ENCODE results near the gene SGF29.
"Not testable (repeated sequence)": the region's sequence is repeated elsewhere in the genome, so short reads cannot be mapped to it uniquely, and the experiment has no call there.

The SGF29 gene

DNA sequence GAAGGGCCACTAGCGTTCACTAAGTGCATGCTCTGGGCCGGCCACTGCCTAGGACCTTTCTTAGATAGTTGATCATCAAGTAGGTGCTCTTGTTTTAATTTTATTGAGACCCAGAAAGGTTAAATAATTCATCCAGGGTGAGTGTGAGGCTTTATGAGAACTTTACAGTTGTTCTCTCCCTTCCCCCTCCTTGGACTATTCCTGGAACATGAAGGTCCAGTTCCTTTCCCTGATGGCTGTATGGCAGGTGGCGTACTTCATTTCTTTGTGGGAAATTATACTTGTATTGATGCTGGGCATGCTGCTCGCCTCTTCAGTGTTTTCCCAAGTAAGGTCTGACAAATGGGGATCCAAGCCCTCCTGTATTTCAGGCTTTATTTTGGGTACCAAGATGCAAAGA is 8.5 kb downstream of the SGF29 start:
- H3K36me3 ChIP-seq (ENCODE audit: insufficient read depth, low read length) = peaks cover 22% of the 10 kb centered on the region
- no peak overlapping the region for H3K9ac ChIP-seq (ENCODE audit: low read length)
- no peaks in the 10 kb centered on the region for H3K9me2 ChIP-seq (ENCODE audit: low read depth, low read length)
- H3K4me1 ChIP-seq (ENCODE audit: insufficient read depth, low read length, severe bottlenecking) = no peaks in the 10 kb centered on the region
- no peak overlapping the region for H2AFZ ChIP-seq (ENCODE audit: low read length)
- H3K27ac ChIP-seq (ENCODE audit: low read depth, low read length, poor library complexity, severe bottlenecking) = no peak overlapping the region
- H3K4me3 ChIP-seq (ENCODE audit: low read depth, low read length, poor library complexity, severe bottlenecking) = no peak overlapping the region
- no peak overlapping the region for H3K4me2 ChIP-seq (ENCODE audit: low read length)
- H4K20me1 ChIP-seq (ENCODE audit: insufficient read depth, low read length) = no peaks in the 10 kb centered on the region
- H3K27me3 ChIP-seq (ENCODE audit: insufficient read depth, low read length) = no peaks in the 10 kb centered on the region
- no peaks in the 10 kb centered on the region for H3K79me2 ChIP-seq (ENCODE audit: insufficient read depth, low read length)
- H3F3A ChIP-seq (ENCODE audit: insufficient read depth, low read length) = no peaks in the 10 kb centered on the region
- peaks cover 2% of the 10 kb centered on the region; the same call in 1 of the 2 replicates for H3K9me3 ChIP-seq (ENCODE audit: low read length)
- TF ChIP-seq EZH2 (IDR thresholded peaks at IDR 0.05; ENCODE audit: borderline replicate concordance, low read length) = no peak
- TF ChIP-seq, protein P1, sequence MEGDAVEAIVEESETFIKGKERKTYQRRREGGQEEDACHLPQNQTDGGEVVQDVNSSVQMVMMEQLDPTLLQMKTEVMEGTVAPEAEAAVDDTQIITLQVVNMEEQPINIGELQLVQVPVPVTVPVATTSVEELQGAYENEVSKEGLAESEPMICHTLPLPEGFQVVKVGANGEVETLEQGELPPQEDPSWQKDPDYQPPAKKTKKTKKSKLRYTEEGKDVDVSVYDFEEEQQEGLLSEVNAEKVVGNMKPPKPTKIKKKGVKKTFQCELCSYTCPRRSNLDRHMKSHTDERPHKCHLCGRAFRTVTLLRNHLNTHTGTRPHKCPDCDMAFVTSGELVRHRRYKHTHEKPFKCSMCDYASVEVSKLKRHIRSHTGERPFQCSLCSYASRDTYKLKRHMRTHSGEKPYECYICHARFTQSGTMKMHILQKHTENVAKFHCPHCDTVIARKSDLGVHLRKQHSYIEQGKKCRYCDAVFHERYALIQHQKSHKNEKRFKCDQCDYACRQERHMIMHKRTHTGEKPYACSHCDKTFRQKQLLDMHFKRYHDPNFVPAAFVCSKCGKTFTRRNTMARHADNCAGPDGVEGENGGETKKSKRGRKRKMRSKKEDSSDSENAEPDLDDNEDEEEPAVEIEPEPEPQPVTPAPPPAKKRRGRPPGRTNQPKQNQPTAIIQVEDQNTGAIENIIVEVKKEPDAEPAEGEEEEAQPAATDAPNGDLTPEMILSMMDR (IDR thresholded peaks at IDR 0.05; ENCODE audit: low read length) = no peak

DNA sequence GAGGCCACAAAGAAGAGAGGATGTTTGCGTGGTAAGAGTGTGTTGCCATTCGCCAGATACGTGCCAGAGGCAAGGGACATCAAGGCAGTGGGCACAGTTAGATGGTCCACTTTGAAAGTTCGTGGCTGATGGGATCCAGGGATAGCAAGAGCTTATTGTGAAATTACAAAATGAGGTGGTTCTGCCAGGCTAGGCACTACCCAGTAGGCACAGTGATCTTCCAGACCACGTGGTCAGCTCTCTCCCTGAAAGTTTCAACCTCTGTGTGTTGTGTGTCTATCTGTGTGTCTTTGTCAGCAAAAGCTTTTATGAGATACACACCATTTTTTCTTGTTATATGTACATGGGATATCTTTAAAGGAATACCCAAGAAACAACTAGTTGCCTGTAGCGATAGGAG is 9.5 kb downstream of the SGF29 start:
- H3K4me2 ChIP-seq (ENCODE audit: low read length) = no peak overlapping the region
- H3K27me3 ChIP-seq (ENCODE audit: insufficient read depth, low read length) = no peaks in the 10 kb centered on the region
- H3K4me1 ChIP-seq (ENCODE audit: insufficient read depth, low read length, severe bottlenecking) = no peaks in the 10 kb centered on the region
- TF ChIP-seq, protein P1 (IDR thresholded peaks at IDR 0.05; ENCODE audit: low read length) = no peak
- TF ChIP-seq EZH2 (IDR thresholded peaks at IDR 0.05; ENCODE audit: borderline replicate concordance, low read length) = no peak
- H3K27ac ChIP-seq (ENCODE audit: low read depth, low read length, poor library complexity, severe bottlenecking) = no peak overlapping the region
- H3K36me3 ChIP-seq (ENCODE audit: insufficient read depth, low read length) = peaks cover 24% of the 10 kb centered on the region
- H3K9me3 ChIP-seq (ENCODE audit: low read length) = peaks cover 7% of the 10 kb centered on the region; the same call in 1 of the 2 replicates
- H3K4me3 ChIP-seq (ENCODE audit: low read depth, low read length, poor library complexity, severe bottlenecking) = no peak overlapping the region
- no peaks in the 10 kb centered on the region for H3F3A ChIP-seq (ENCODE audit: insufficient read depth, low read length)
- no peak overlapping the region for H3K9ac ChIP-seq (ENCODE audit: low read length)
- H2AFZ ChIP-seq (ENCODE audit: low read length) = no peak overlapping the region
- no peaks in the 10 kb centered on the region for H3K79me2 ChIP-seq (ENCODE audit: insufficient read depth, low read length)
- H4K20me1 ChIP-seq (ENCODE audit: insufficient read depth, low read length) = no peaks in the 10 kb centered on the region
- no peaks in the 10 kb centered on the region for H3K9me2 ChIP-seq (ENCODE audit: low read depth, low read length)

- H2AFZ ChIP-seq (ENCODE audit: low read length); H3K79me2 ChIP-seq (ENCODE audit: insufficient read depth, low read length); H4K20me1 ChIP-seq (ENCODE audit: insufficient read depth, low read length); H3K9ac ChIP-seq (ENCODE audit: low read length); H3K4me3 ChIP-seq (ENCODE audit: low read depth, low read length, poor library complexity, severe bottlenecking); H3K9me2 ChIP-seq (ENCODE audit: low read depth, low read length); H3K4me1 ChIP-seq (ENCODE audit: insufficient read depth, low read length, severe bottlenecking); H3K4me2 ChIP-seq (ENCODE audit: low read length); H3F3A ChIP-seq (ENCODE audit: insufficient read depth, low read length); H3K9me3 ChIP-seq (ENCODE audit: low read length); H3K27ac ChIP-seq (ENCODE audit: low read depth, low read length, poor library complexity, severe bottlenecking); H3K27me3 ChIP-seq (ENCODE audit: insufficient read depth, low read length): not testable (repeated sequence)
- H3K36me3 ChIP-seq (ENCODE audit: insufficient read depth, low read length) = peaks cover 11% of the 10 kb centered on the region
Measured at GRCh38 chr16:28566233-28566925, 12.7 kb downstream of the SGF29 start.

DNA sequence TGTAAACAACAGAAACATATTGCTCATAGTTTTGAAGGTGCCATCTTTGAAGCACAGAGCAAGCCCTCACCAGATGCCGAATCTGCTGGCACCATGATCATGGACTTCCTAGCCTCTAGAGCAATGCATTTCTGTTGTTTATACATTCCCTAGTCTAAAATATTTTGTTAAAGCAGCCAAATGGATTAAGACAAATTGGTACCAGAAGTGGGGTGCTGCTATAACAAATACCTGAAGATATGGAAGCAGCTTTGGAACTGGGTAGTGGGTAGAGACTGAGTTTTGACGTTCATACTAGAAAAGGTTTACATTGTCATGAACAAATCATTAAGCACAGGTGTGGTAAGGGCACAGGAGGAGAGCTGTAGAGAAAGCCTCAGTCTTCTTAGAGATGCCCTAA is 13.6 kb downstream of the SGF29 start:
- Histone ChIP-seq H2AFZ (ENCODE audit: low read length) (no peak overlapping the region), H3K4me1 (ENCODE audit: insufficient read depth, low read length, severe bottlenecking) (no peaks in the 10 kb centered on the region), H3K4me3 (ENCODE audit: low read depth, low read length, poor library complexity, severe bottlenecking) (no peak overlapping the region), H3K36me3 (ENCODE audit: insufficient read depth, low read length) (peaks cover 11% of the 10 kb centered on the region), H3K4me2 (ENCODE audit: low read length) (no peak overlapping the region), H3K27ac (ENCODE audit: low read depth, low read length, poor library complexity, severe bottlenecking) (no peak overlapping the region), H3K79me2 (ENCODE audit: insufficient read depth, low read length) (no peaks in the 10 kb centered on the region), H3F3A (ENCODE audit: insufficient read depth, low read length) (no peaks in the 10 kb centered on the region), H4K20me1 (ENCODE audit: insufficient read depth, low read length) (no peaks in the 10 kb centered on the region), H3K9me2 (ENCODE audit: low read depth, low read length) (no peaks in the 10 kb centered on the region), H3K27me3 (ENCODE audit: insufficient read depth, low read length) (no peaks in the 10 kb centered on the region), H3K9ac (ENCODE audit: low read length) (no peak overlapping the region), H3K9me3 (ENCODE audit: low read length) (peaks cover 7% of the 10 kb centered on the region; the same call in 1 of the 2 replicates)
- TF ChIP-seq EZH2 (IDR thresholded peaks at IDR 0.05; ENCODE audit: borderline replicate concordance, low read length) = no peak
- TF ChIP-seq, protein P1 (IDR thresholded peaks at IDR 0.05; ENCODE audit: low read length) = no peak

Measured in OCI-LY1 (cell line).